IPS-20b (cell line): ENCODE measurements around the gene FBXL17.

Source experiments
- H3K27ac ChIP-seq: one replicate; pipeline ENCODE4 v1.5.1; 2013; ENCODE audit warnings: low read length
- H3K27me3 ChIP-seq: 2 replicates; pipeline ENCODE4 v1.6.1; 2013; ENCODE audit warnings: mild to moderate bottlenecking, low read length, inconsistent platforms; ENCODE audit not compliant: insufficient read depth
- H3K36me3 ChIP-seq: 2 replicates; pipeline ENCODE4 v1.6.1; 2013; ENCODE audit warnings: low read depth, mild to moderate bottlenecking, inconsistent platforms, low read length, moderate library complexity; ENCODE audit not compliant: insufficient read depth
- H3K4me1 ChIP-seq: 2 replicates; pipeline ENCODE4 v1.6.1; 2013; ENCODE audit warnings: mild to moderate bottlenecking, control low read depth, inconsistent platforms, low read length, moderate library complexity; ENCODE audit not compliant: insufficient read depth
- H3K4me3 ChIP-seq: 2 replicates; pipeline ENCODE4 v1.5.1; 2013; ENCODE audit warnings: mild to moderate bottlenecking, low read length, inconsistent platforms
- H3K9ac ChIP-seq: 2 replicates; pipeline ENCODE4 v1.6.1; 2013; ENCODE audit warnings: low read depth, mild to moderate bottlenecking, inconsistent platforms, low read length, moderate library complexity
- H3K9me3 ChIP-seq: 2 replicates; pipeline ENCODE4 v1.6.1; 2013; ENCODE audit warnings: mild to moderate bottlenecking, low read depth, low read length, inconsistent platforms; ENCODE audit not compliant: insufficient read depth

FBXL17 gene

GRCh38 chr5:108339220-108339619, 42.7 kb downstream of the FBXL17 start:
- Histone ChIP-seq H3K9me3 (no peaks in the 10 kb centered on the region), H3K4me1 (no peaks in the 10 kb centered on the region), H3K9ac (no peak overlapping the region), H3K27me3 (no peaks in the 10 kb centered on the region), H3K27ac (no peak overlapping the region), H3K36me3 (no peaks in the 10 kb centered on the region), H3K4me3 (no peak overlapping the region)

GRCh38 chr5:108334225-108334624, 47.7 kb downstream of the FBXL17 start:
- no peak overlapping the region for H3K9ac ChIP-seq
- H3K4me1 ChIP-seq: no peaks in the 10 kb centered on the region
- no peaks in the 10 kb centered on the region for H3K9me3 ChIP-seq

GRCh38 chr5:108326982-108327381, 54.9 kb downstream of the FBXL17 start:
- H3K9me3 ChIP-seq: no peaks in the 10 kb centered on the region
- no peaks in the 10 kb centered on the region for H3K4me1 ChIP-seq
- no peak overlapping the region for H3K4me3 ChIP-seq
- H3K36me3 ChIP-seq: no peaks in the 10 kb centered on the region
- no peaks in the 10 kb centered on the region for H3K27me3 ChIP-seq
- no peak overlapping the region for H3K27ac ChIP-seq
- H3K9ac ChIP-seq: no peak overlapping the region

More at GRCh38 chr5:108334225-108334624, 47.7 kb downstream of the FBXL17 start:
- no peaks in the 10 kb centered on the region for H3K27me3 ChIP-seq
- H3K36me3 ChIP-seq: no peaks in the 10 kb centered on the region
- no peak overlapping the region for H3K4me3 ChIP-seq
- H3K27ac ChIP-seq: no peak overlapping the region

GRCh38 chr5:108324886-108325285, 57.0 kb downstream of the FBXL17 start:
- Histone ChIP-seq H3K9me3 (no peaks in the 10 kb centered on the region), H3K4me1 (no peaks in the 10 kb centered on the region), H3K9ac (no peak overlapping the region), H3K36me3 (no peaks in the 10 kb centered on the region), H3K4me3 (no peak overlapping the region), H3K27me3 (no peaks in the 10 kb centered on the region), H3K27ac (no peak overlapping the region)

GRCh38 chr5:108321341-108321740, 60.6 kb downstream of the FBXL17 start:
- Histone ChIP-seq H3K4me3 (no peak overlapping the region), H3K27me3 (no peaks in the 10 kb centered on the region), H3K9me3 (no peaks in the 10 kb centered on the region), H3K27ac (no peak overlapping the region), H3K4me1 (no peaks in the 10 kb centered on the region), H3K9ac (no peak overlapping the region), H3K36me3 (no peaks in the 10 kb centered on the region)

GRCh38 chr5:108320231-108320630, 61.7 kb downstream of the FBXL17 start:
- H3K27me3 ChIP-seq: no peaks in the 10 kb centered on the region
- H3K36me3 ChIP-seq: no peaks in the 10 kb centered on the region
- no peak overlapping the region for H3K4me3 ChIP-seq
- H3K9ac ChIP-seq: no peak overlapping the region
- H3K27ac ChIP-seq: no peak overlapping the region
- H3K4me1 ChIP-seq: no peaks in the 10 kb centered on the region
- no peaks in the 10 kb centered on the region for H3K9me3 ChIP-seq

- Histone ChIP-seq H3K4me1 (no peaks in the 10 kb centered on the region), H3K36me3 (no peaks in the 10 kb centered on the region), H3K4me3 (no peak overlapping the region), H3K27ac (no peak overlapping the region), H3K9me3 (no peaks in the 10 kb centered on the region), H3K9ac (no peak overlapping the region), H3K27me3 (no peaks in the 10 kb centered on the region)
Measured at GRCh38 chr5:108315829-108316228, 66.1 kb downstream of the FBXL17 start.

- H3K9ac ChIP-seq: no peak overlapping the region
- no peaks in the 10 kb centered on the region for H3K27me3 ChIP-seq
- no peak overlapping the region for H3K27ac ChIP-seq
- H3K4me1 ChIP-seq: no peaks in the 10 kb centered on the region
- H3K36me3 ChIP-seq: no peaks in the 10 kb centered on the region
- H3K9me3 ChIP-seq: no peaks in the 10 kb centered on the region
- no peak overlapping the region for H3K4me3 ChIP-seq
Measured at GRCh38 chr5:108312258-108312657, 69.6 kb downstream of the FBXL17 start.

- Histone ChIP-seq H3K4me3 (no peak overlapping the region), H3K36me3 (no peaks in the 10 kb centered on the region), H3K27ac (no peak overlapping the region), H3K9me3 (no peaks in the 10 kb centered on the region), H3K27me3 (no peaks in the 10 kb centered on the region), H3K4me1 (no peaks in the 10 kb centered on the region), H3K9ac (no peak overlapping the region)
Measured at GRCh38 chr5:108311682-108312081, 70.2 kb downstream of the FBXL17 start.

- Histone ChIP-seq H3K4me3 (no peak overlapping the region), H3K36me3 (no peaks in the 10 kb centered on the region), H3K27ac (no peak overlapping the region), H3K9me3 (no peaks in the 10 kb centered on the region), H3K4me1 (no peaks in the 10 kb centered on the region), H3K9ac (no peak overlapping the region), H3K27me3 (no peaks in the 10 kb centered on the region)
Measured at GRCh38 chr5:108303611-108304010, 78.3 kb downstream of the FBXL17 start.

GRCh38 chr5:108303086-108303485, 78.8 kb downstream of the FBXL17 start:
- Histone ChIP-seq H3K36me3 (no peaks in the 10 kb centered on the region), H3K27me3 (no peaks in the 10 kb centered on the region), H3K4me3 (no peak overlapping the region), H3K9ac (no peak overlapping the region), H3K4me1 (no peaks in the 10 kb centered on the region), H3K27ac (no peak overlapping the region), H3K9me3 (no peaks in the 10 kb centered on the region)

- Histone ChIP-seq H3K9me3 (no peaks in the 10 kb centered on the region), H3K27ac (no peak overlapping the region), H3K9ac (no peak overlapping the region)
Measured at GRCh38 chr5:108297042-108297601, 84.8 kb downstream of the FBXL17 start.

More at GRCh38 chr5:108297042-108297601, 84.8 kb downstream of the FBXL17 start:
- Histone ChIP-seq H3K4me1 (no peaks in the 10 kb centered on the region; the same call in 1 of the 2 replicates), H3K27me3 (no peaks in the 10 kb centered on the region), H3K4me3 (no peak overlapping the region), H3K36me3 (no peaks in the 10 kb centered on the region)
